Progenitor cell of endocrine pancreas (in vitro differentiated cells): ENCODE results near the gene REPS2. TPM values are rescaled to one million over a fixed set of nuclear protein-coding genes. Genes with fewer than 3 reads are reported as not detected.

Source experiments
- DNase-seq: peaks from one replicate; pipeline ENCODE4 v3.0.0; 2021; ENCODE audit warnings: low spot score; ENCODE audit not compliant: unreplicated experiment
- H3K27ac Mint-ChIP-seq: 2 replicates; pipeline ENCODE4 v1.8.0; 2021; ENCODE audit warnings: mild to moderate bottlenecking, moderate library complexity, mixed read lengths
- H3K27me3 Mint-ChIP-seq: 2 replicates; pipeline ENCODE4 v1.8.0; 2021; ENCODE audit warnings: mixed read lengths
- H3K36me3 Mint-ChIP-seq: 2 replicates; pipeline ENCODE4 v1.8.0; 2022; ENCODE audit warnings: mixed read lengths; ENCODE audit not compliant: insufficient read depth
- H3K4me1 Mint-ChIP-seq: 2 replicates; pipeline ENCODE4 v1.8.0; 2021; ENCODE audit warnings: low read depth, mixed read lengths
- H3K4me3 Mint-ChIP-seq: 2 replicates; pipeline ENCODE4 v1.8.0; 2021; ENCODE audit warnings: low read depth, mild to moderate bottlenecking, moderate library complexity, mixed read lengths
- H3K9me3 Mint-ChIP-seq: 2 replicates; pipeline ENCODE4 v1.8.0; 2021; ENCODE audit warnings: low read depth, mixed read lengths
- CTCF ChIP-seq: fragments of 200-600 bp; sonication (generic); IDR thresholded peaks from one replicate; pipeline ENCODE4 v1.5.0; 2021; ENCODE audit warnings: antibody characterized with exemption, mild to moderate bottlenecking; ENCODE audit not compliant: unreplicated experiment
- total RNA-seq: library from RNA; stranded (reverse); gene quantifications from 2 replicates; pipeline ENCODE4 v1.2.1, GENCODE V29; 2021

Gene REPS2
- total RNA-seq, 1 donor from 2014 or later, result 4.3 TPM

- no peak for TF ChIP-seq CTCF
- H3K9me3 Mint-ChIP-seq, result no peaks in the 10 kb centered on the region
- DNase-seq, result no peak
- peaks cover 5% of the 10 kb centered on the region for H3K27me3 Mint-ChIP-seq
- no peak overlapping the region for H3K27ac Mint-ChIP-seq
- H3K4me1 Mint-ChIP-seq, result peaks cover 1% of the 10 kb centered on the region
- no peaks in the 10 kb centered on the region for H3K36me3 Mint-ChIP-seq
- no peak overlapping the region for H3K4me3 Mint-ChIP-seq
Measured at GRCh38 chrX:17075004-17075403, 128.5 kb downstream of the REPS2 start.

- peaks cover 1% of the 10 kb centered on the region for H3K4me1 Mint-ChIP-seq
- no peak for TF ChIP-seq CTCF
Measured at GRCh38 chrX:17077361-17077760, 130.9 kb downstream of the REPS2 start.

GRCh38 chrX:17078031-17078720 lies 131.7 kb downstream of the REPS2 start:
- no peak for TF ChIP-seq CTCF
- no peak overlapping the region for H3K4me3 Mint-ChIP-seq
- DNase-seq, result no peak
- peaks cover 12% of the 10 kb centered on the region for H3K27me3 Mint-ChIP-seq
- H3K9me3 Mint-ChIP-seq, result no peaks in the 10 kb centered on the region
- no peaks in the 10 kb centered on the region for H3K36me3 Mint-ChIP-seq
- H3K27ac Mint-ChIP-seq, result no peak overlapping the region
- H3K4me1 Mint-ChIP-seq, result peaks cover 1% of the 10 kb centered on the region

More at GRCh38 chrX:17077361-17077760, 130.9 kb downstream of the REPS2 start:
- no peak for DNase-seq
- no peak overlapping the region for H3K27ac Mint-ChIP-seq
- no peaks in the 10 kb centered on the region for H3K36me3 Mint-ChIP-seq
- no peak overlapping the region for H3K4me3 Mint-ChIP-seq
- H3K27me3 Mint-ChIP-seq, result peaks cover 9% of the 10 kb centered on the region
- H3K9me3 Mint-ChIP-seq, result no peaks in the 10 kb centered on the region

GRCh38 chrX:17081511-17081910 lies 135.1 kb downstream of the REPS2 start:
- Mint-ChIP-seq H3K27me3 (peaks cover 11% of the 10 kb centered on the region), H3K9me3 (no peaks in the 10 kb centered on the region), H3K27ac (no peak overlapping the region), H3K4me1 (peaks cover 1% of the 10 kb centered on the region), H3K4me3 (no peak overlapping the region), H3K36me3 (no peaks in the 10 kb centered on the region)
- TF ChIP-seq CTCF, result no peak
- DNase-seq, result no peak

GRCh38 chrX:17081968-17082367 lies 135.5 kb downstream of the REPS2 start:
- peaks cover 11% of the 10 kb centered on the region for H3K27me3 Mint-ChIP-seq
- no peak overlapping the region for H3K27ac Mint-ChIP-seq
- H3K4me1 Mint-ChIP-seq, result no peaks in the 10 kb centered on the region
- DNase-seq, result no peak
- H3K36me3 Mint-ChIP-seq, result no peaks in the 10 kb centered on the region
- no peak for TF ChIP-seq CTCF
- H3K4me3 Mint-ChIP-seq, result no peak overlapping the region
- H3K9me3 Mint-ChIP-seq, result no peaks in the 10 kb centered on the region
